SK-N-MC (cell line): ENCODE measurements around the gene ARID1B.

Experiments
- EZH2 ChIP-seq: fragments of 200-600 bp; sonication (generic); IDR thresholded peaks from one replicate; pipeline ENCODE4 v1.6.1; 2017; ENCODE audit warnings: antibody characterized with exemption
- FOXP2 ChIP-seq: optimal IDR thresholded peaks from 2 replicates; pipeline ENCODE3; 2011; ENCODE audit warnings: mild to moderate bottlenecking, moderate library complexity; ENCODE audit not compliant: insufficient read depth; ENCODE audit errors: extremely low read length, control extremely low read depth
- POLR2AphosphoS5 ChIP-seq: IDR thresholded peaks from 2 replicates; pipeline ENCODE4 v1.6.1; 2012; ENCODE audit warnings: mild to moderate bottlenecking, low read depth, low read length, borderline replicate concordance

DNA sequence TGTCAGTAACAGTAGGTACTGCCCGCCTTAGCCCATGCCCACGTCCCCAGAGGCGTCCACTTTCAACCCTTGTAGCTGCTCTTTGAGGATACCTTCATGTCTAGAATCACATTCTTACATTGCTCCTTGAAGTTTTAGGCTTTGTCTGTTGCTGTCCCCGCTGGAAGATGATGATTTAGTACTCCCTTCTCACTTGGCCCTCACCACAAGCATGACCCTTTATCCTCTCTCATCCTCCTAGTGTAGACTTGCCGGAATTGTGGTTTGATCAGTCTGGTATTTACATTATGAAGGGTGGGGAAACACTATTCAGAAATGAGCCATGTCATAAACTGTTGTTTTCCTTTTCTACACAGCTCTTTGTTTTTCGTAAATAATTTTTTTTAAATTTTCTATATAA, 87.4 kb downstream of the ARID1B start:
- no peak for TF ChIP-seq POLR2AphosphoS5
- TF ChIP-seq EZH2 = no peak
- no peak for TF ChIP-seq FOXP2
